GM03348 (cell line): Measurements from ENCODE around the gene SLC1A2.

Experiments used
- DNase-seq: peaks from one replicate; pipeline ENCODE4 v3.0.0; 2012; ENCODE audit warnings: low spot score

SLC1A2 gene

GRCh38 chr11:35413598-35413997, 5.8 kb downstream of the SLC1A2 start:
- no peak for DNase-seq

- peak; percentile 37 for DNase-seq
These were observed 7.1 kb downstream of the SLC1A2 start for GRCh38 chr11:35412285-35412684.

GRCh38 chr11:35407041-35407440, 12.3 kb downstream of the SLC1A2 start:
- DNase-seq = no peak

- DNase-seq = peak; percentile 48
These were observed 15.0 kb downstream of the SLC1A2 start for GRCh38 chr11:35404388-35404775.

- DNase-seq = no peak
These were observed 15.5 kb downstream of the SLC1A2 start for GRCh38 chr11:35403765-35404387.

GRCh38 chr11:35402751-35403660, 16.4 kb downstream of the SLC1A2 start:
- DNase-seq = no peak

- DNase-seq = peak; percentile 32
These were observed 20.5 kb downstream of the SLC1A2 start for GRCh38 chr11:35398881-35399280.

- DNase-seq = no peak
These were observed 24.4 kb downstream of the SLC1A2 start for GRCh38 chr11:35394941-35395340.

- peak; percentile 22 for DNase-seq
These were observed 26.3 kb downstream of the SLC1A2 start for GRCh38 chr11:35393098-35393497.

- DNase-seq = peak; percentile 90
These were observed 27.3 kb downstream of the SLC1A2 start for GRCh38 chr11:35391922-35392688.

- DNase-seq = peak; percentile 15
These were observed 28.3 kb downstream of the SLC1A2 start for GRCh38 chr11:35390737-35391682.

GRCh38 chr11:35389897-35390465, 29.4 kb downstream of the SLC1A2 start:
- DNase-seq = no peak

GRCh38 chr11:35389112-35389511, 30.2 kb downstream of the SLC1A2 start:
- DNase-seq = no peak

- DNase-seq = no peak
These were observed 31.3 kb downstream of the SLC1A2 start for GRCh38 chr11:35388061-35388460.

- DNase-seq = no peak
These were observed 32.0 kb downstream of the SLC1A2 start for GRCh38 chr11:35387111-35387982.

- DNase-seq = no peak
These were observed 35.4 kb downstream of the SLC1A2 start for GRCh38 chr11:35383953-35384352.

- DNase-seq = no peak
These were observed 37.5 kb downstream of the SLC1A2 start for GRCh38 chr11:35381709-35382322.

GRCh38 chr11:35380603-35381002, 38.8 kb downstream of the SLC1A2 start:
- no peak for DNase-seq

- no peak for DNase-seq
These were observed 42.1 kb downstream of the SLC1A2 start for GRCh38 chr11:35377262-35377661.

- peak; percentile 49 for DNase-seq
These were observed 42.7 kb downstream of the SLC1A2 start for GRCh38 chr11:35376613-35377012.
